Neural cell (in vitro differentiated cells): ENCODE measurements around the gene ADAMTS14.

Experiments used
- EZH2 ChIP-seq: fragments of 200-600, 300-800 bp; shearing (Covaris generic), sonication (generic); IDR thresholded peaks from 2 replicates; pipeline ENCODE4 v1.6.1; 2014; ENCODE audit warnings: antibody characterized with exemption, low read length, borderline replicate concordance, mild to moderate bottlenecking; ENCODE audit not compliant: insufficient read depth, poor library complexity, severe bottlenecking
- POLR2AphosphoS5 ChIP-seq: IDR thresholded peaks from 2 replicates; pipeline ENCODE4 v1.6.1; 2012
- SMC3 ChIP-seq: fragments of 450-650 bp; conservative IDR thresholded peaks from 2 replicates; pipeline ENCODE4 v1.6.1; 2014; ENCODE audit warnings: antibody characterized with exemption, mild to moderate bottlenecking, moderate library complexity; ENCODE audit not compliant: poor library complexity
- TF ChIP-seq, protein P1 (sequence below): fragments of 450-650 bp; IDR thresholded peaks from 2 replicates; pipeline ENCODE4 v1.5.1; 2014; ENCODE audit warnings: antibody characterized with exemption, mild to moderate bottlenecking, moderate library complexity; ENCODE audit not compliant: poor library complexity, severe bottlenecking
- TF ChIP-seq, protein P2 (sequence below): IDR thresholded peaks from 2 replicates; pipeline ENCODE4 v1.6.1; 2012; ENCODE audit warnings: borderline replicate concordance

DNA sequence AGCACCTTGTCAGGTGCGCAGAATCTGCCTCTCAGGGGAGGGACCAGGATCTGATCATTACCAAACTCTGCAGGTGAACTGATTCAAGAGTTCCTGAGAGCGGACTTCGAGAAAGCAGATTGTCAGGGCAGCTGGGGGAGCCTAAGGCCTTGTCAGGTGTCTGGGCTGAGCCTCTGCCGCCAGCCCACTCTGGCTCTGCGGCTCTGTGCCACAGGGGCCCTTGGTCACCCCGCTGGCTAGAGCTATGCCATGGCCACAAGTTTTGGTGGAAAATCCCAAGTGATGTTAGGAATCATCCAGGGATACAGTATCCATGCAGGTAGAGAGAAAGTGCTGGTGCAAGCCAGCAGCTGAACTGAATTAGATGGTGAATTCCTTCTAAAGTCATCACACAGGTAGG lies 4.2 kb downstream of the ADAMTS14 start:
- no peak for TF ChIP-seq SMC3
- TF ChIP-seq, protein P1, sequence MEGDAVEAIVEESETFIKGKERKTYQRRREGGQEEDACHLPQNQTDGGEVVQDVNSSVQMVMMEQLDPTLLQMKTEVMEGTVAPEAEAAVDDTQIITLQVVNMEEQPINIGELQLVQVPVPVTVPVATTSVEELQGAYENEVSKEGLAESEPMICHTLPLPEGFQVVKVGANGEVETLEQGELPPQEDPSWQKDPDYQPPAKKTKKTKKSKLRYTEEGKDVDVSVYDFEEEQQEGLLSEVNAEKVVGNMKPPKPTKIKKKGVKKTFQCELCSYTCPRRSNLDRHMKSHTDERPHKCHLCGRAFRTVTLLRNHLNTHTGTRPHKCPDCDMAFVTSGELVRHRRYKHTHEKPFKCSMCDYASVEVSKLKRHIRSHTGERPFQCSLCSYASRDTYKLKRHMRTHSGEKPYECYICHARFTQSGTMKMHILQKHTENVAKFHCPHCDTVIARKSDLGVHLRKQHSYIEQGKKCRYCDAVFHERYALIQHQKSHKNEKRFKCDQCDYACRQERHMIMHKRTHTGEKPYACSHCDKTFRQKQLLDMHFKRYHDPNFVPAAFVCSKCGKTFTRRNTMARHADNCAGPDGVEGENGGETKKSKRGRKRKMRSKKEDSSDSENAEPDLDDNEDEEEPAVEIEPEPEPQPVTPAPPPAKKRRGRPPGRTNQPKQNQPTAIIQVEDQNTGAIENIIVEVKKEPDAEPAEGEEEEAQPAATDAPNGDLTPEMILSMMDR: no peak
- TF ChIP-seq, protein P2, sequence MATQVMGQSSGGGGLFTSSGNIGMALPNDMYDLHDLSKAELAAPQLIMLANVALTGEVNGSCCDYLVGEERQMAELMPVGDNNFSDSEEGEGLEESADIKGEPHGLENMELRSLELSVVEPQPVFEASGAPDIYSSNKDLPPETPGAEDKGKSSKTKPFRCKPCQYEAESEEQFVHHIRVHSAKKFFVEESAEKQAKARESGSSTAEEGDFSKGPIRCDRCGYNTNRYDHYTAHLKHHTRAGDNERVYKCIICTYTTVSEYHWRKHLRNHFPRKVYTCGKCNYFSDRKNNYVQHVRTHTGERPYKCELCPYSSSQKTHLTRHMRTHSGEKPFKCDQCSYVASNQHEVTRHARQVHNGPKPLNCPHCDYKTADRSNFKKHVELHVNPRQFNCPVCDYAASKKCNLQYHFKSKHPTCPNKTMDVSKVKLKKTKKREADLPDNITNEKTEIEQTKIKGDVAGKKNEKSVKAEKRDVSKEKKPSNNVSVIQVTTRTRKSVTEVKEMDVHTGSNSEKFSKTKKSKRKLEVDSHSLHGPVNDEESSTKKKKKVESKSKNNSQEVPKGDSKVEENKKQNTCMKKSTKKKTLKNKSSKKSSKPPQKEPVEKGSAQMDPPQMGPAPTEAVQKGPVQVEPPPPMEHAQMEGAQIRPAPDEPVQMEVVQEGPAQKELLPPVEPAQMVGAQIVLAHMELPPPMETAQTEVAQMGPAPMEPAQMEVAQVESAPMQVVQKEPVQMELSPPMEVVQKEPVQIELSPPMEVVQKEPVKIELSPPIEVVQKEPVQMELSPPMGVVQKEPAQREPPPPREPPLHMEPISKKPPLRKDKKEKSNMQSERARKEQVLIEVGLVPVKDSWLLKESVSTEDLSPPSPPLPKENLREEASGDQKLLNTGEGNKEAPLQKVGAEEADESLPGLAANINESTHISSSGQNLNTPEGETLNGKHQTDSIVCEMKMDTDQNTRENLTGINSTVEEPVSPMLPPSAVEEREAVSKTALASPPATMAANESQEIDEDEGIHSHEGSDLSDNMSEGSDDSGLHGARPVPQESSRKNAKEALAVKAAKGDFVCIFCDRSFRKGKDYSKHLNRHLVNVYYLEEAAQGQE: no peak
- no peak for TF ChIP-seq EZH2
- TF ChIP-seq POLR2AphosphoS5: no peak
